ENCODE measurements around the gene PHLPP1.

DNA sequence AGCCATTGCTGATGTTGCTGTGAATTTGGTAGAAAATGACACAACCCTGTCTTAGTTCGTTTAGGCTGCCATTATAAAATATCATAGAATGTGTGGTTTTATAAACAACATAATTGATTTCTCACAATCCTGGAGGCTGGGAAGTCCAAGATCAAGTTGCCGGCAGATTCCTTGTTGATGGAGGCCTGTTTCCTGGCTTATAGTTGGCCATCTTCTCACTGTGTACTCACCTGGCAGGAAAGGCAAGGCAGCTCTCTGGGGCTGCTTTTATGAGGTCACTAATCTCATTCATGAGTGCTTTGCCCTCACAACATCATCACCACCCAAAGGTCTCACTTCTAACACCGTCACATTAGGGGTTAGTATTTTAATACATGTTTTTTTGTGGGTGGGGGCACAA, 58.4 kb downstream of the PHLPP1 start:
- TF ChIP-seq EZH2 (IDR thresholded peaks at IDR 0.05) (no peak), POLR2AphosphoS5 (IDR thresholded peaks at IDR 0.05; ENCODE audit: borderline replicate concordance, low read depth, low read length) (no peak), FOXP2 (optimal IDR thresholded peaks at IDR 0.05; ENCODE audit: control extremely low read depth, extremely low read length, insufficient read depth) (no peak)
